PC-9 (cell line): ENCODE data around the gene LCA5L. TPM values are rescaled to one million over a fixed set of nuclear protein-coding genes. Genes with fewer than 3 reads are reported as not detected.

Experiments used
- BruUV-seq: library from RNA; stranded (reverse); fragments of 400-500 nt; replicated peaks from 2 replicates; lab custom pipeline; 2021; lab: Mats Ljungman, UMichigan
- CTCF ChIA-PET: fragments of 300-600 bp; sonication (Branson Sonifier 250); formaldehyde crosslinking; loops from one replicate; lab custom pipeline; 2022; ENCODE audit warnings: antibody characterized with exemption; lab: Charles Lee
- POLR2A ChIA-PET: fragments of 300-600 bp; sonication (Branson Sonifier 250); formaldehyde crosslinking; loops from one replicate; lab custom pipeline; 2022; ENCODE audit warnings: antibody characterized with exemption; ENCODE audit not compliant: unreplicated experiment; lab: Charles Lee
- DNase-seq, 2 experiments: peaks; one replicate each; pipeline versions ENCODE4 v3.0.0 to v3.0.0-alpha.2; 2015 to 2022; ENCODE audit warnings: mixed read lengths in 1 of 2
- H2AFZ ChIP-seq: fragments of 200-600 bp; sonication (generic); 2 replicates; pipeline ENCODE4 v1.8.1; 2017; ENCODE audit warnings: antibody characterized with exemption
- H3F3A ChIP-seq: fragments of 200-600 bp; sonication (generic); 2 replicates; pipeline ENCODE4 v1.8.1; 2017; ENCODE audit warnings: antibody characterized with exemption, mild to moderate bottlenecking, low read depth; ENCODE audit not compliant: insufficient read depth
- H3K27ac ChIP-seq: fragments of 200-600 bp; sonication (generic); 2 replicates; pipeline ENCODE4 v1.6.1; 2016; ENCODE audit warnings: mixed run types
- H3K27me3 ChIP-seq: fragments of 200-600 bp; sonication (generic); 2 replicates; pipeline ENCODE4 v1.6.1; 2016; ENCODE audit warnings: low read depth, mixed run types; ENCODE audit not compliant: insufficient read depth
- H3K36me3 ChIP-seq: fragments of 200-600 bp; sonication (generic); 2 replicates; pipeline ENCODE4 v1.6.1; 2016; ENCODE audit warnings: low read depth, mixed run types
- H3K4me1 ChIP-seq: fragments of 200-600 bp; sonication (generic); replicated peaks from 2 replicates; pipeline ENCODE4 v1.6.1; 2016; ENCODE audit warnings: mixed run types; ENCODE audit not compliant: insufficient read depth
- H3K4me2 ChIP-seq: fragments of 200-600 bp; sonication (generic); 2 replicates; pipeline ENCODE4 v1.6.1; 2017; ENCODE audit warnings: mixed run types
- H3K4me3 ChIP-seq: fragments of 200-600 bp; sonication (generic); 2 replicates; pipeline ENCODE4 v1.6.1; 2016; ENCODE audit warnings: mixed run types
- H3K79me2 ChIP-seq: fragments of 200-600 bp; sonication (generic); 2 replicates; pipeline ENCODE4 v1.6.1; 2017; ENCODE audit warnings: low read depth, mixed run types
- H3K9me2 ChIP-seq: fragments of 200-600 bp; sonication (generic); 2 replicates; pipeline ENCODE4 v1.8.1; 2017; ENCODE audit warnings: mild to moderate bottlenecking; ENCODE audit not compliant: insufficient read depth
- H3K9me3 ChIP-seq: fragments of 200-600 bp; sonication (generic); 2 replicates; pipeline ENCODE4 v1.8.1; 2016; ENCODE audit warnings: low read depth; ENCODE audit not compliant: insufficient read depth
- H4K20me1 ChIP-seq: fragments of 200-600 bp; sonication (generic); 2 replicates; pipeline ENCODE4 v1.8.1; 2017; ENCODE audit not compliant: insufficient read depth
- CTCF ChIP-seq: fragments of 200-600 bp; sonication (generic); conservative IDR thresholded peaks from 2 replicates; pipeline ENCODE4 v1.6.1; 2017; ENCODE audit warnings: mixed run types, antibody characterized with exemption, mild to moderate bottlenecking, moderate library complexity
- EZH2 ChIP-seq: fragments of 200-600 bp; sonication (generic); IDR thresholded peaks from 2 replicates; pipeline ENCODE4 v1.8.0; 2017; ENCODE audit warnings: antibody characterized with exemption, low read depth
- intact Hi-C: fragments of 100-400 bp; cut with micrococcal nuclease; formaldehyde crosslinking; loops from one replicate; pipeline ENCODE4 v1.10.0; 2022; ENCODE audit not compliant: unreplicated experiment
- total RNA-seq: library from RNA; stranded (reverse); gene quantifications from 2 replicates; pipeline ENCODE4 v1.2.3, GENCODE V29; 2021

Gene LCA5L
- total RNA-seq, 1 experiment from 2014 or later = 2.4 TPM

DNA sequence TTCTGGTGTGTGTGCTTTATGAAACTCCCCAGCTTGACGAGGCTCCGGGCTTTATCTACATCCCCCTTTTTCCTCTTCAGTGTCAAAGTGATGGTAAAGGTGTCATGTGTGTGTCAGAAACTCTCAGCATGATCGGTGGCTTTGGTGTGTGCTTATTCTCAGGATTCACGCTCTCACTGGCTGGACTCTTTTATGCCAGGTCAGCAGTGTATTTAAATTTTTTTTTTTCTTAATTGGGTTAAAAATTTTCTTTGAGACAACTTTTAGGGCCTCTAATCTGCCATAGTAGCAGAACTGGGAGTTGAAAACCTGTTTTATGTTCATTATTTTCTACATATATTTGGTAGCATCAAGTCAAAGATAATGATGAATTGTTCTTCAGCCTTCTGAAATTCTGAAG lies 27.2 kb upstream of the LCA5L start:
- no peak for DNase-seq
- no peaks in the 10 kb centered on the region for H3K9me2 ChIP-seq
- H3K9me3 ChIP-seq = no peaks in the 10 kb centered on the region
- intact Hi-C loops = no loop called here
- H4K20me1 ChIP-seq = no peaks in the 10 kb centered on the region
- no peaks in the 10 kb centered on the region for H3K27me3 ChIP-seq
- H3K36me3 ChIP-seq = no peaks in the 10 kb centered on the region
- no peak overlapping the region for H3K4me3 ChIP-seq
- TF ChIP-seq EZH2 (no peak), CTCF (no peak)
- H3K4me2 ChIP-seq = no peak overlapping the region
- ChIA-PET POLR2A (no interaction called here), CTCF (no interaction called here)
- no peaks in the 10 kb centered on the region for H3K4me1 ChIP-seq
- no peak overlapping the region for H2AFZ ChIP-seq
- no TSS peak for BruUV-seq
- no peaks in the 10 kb centered on the region for H3K79me2 ChIP-seq
- no peaks in the 10 kb centered on the region for H3F3A ChIP-seq
- no peak overlapping the region for H3K27ac ChIP-seq

DNA sequence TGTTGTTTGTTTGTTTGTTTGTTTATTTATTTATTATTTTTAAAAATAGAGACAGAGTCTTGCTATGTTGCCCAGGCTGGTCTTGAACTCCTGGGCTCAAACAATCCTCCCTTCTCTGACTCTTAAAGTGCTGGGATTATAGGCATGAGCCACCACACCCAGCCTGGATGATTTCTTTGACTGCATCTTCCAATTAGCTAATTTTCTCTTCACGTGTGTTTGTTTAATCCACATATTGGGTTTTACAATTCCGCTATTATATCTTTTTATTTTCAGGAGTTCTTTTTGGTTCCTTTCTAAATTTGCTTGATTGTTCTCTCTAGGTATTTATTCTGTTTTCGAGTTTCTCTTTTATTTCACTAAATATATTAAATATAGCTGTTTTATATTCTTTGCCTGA lies 26.0 kb upstream of the LCA5L start:
- H3K4me3 ChIP-seq = no peak overlapping the region
- H3K9me3 ChIP-seq = no peaks in the 10 kb centered on the region
- no peak overlapping the region for H3K4me2 ChIP-seq
- H3K27ac ChIP-seq = no peak overlapping the region
- H3F3A ChIP-seq = no peaks in the 10 kb centered on the region
- H4K20me1 ChIP-seq = no peaks in the 10 kb centered on the region
- H2AFZ ChIP-seq = no peak overlapping the region
- ChIA-PET POLR2A (no interaction called here), CTCF (no interaction called here)
- no peak for TF ChIP-seq CTCF
- TF ChIP-seq EZH2 = no peak
- H3K79me2 ChIP-seq = no peaks in the 10 kb centered on the region
- BruUV-seq = no TSS peak
- no peaks in the 10 kb centered on the region for H3K4me1 ChIP-seq
- no peaks in the 10 kb centered on the region for H3K9me2 ChIP-seq
- DNase-seq = no peak
- H3K36me3 ChIP-seq = no peaks in the 10 kb centered on the region
- no peaks in the 10 kb centered on the region for H3K27me3 ChIP-seq
- intact Hi-C loops = no loop called here

- BruUV-seq = no TSS peak
- no peaks in the 10 kb centered on the region for H3K4me1 ChIP-seq
- no peaks in the 10 kb centered on the region for H3K9me2 ChIP-seq
- no peaks in the 10 kb centered on the region for H3F3A ChIP-seq
- CTCF ChIA-PET = no interaction called here
- H3K4me2 ChIP-seq = no peak overlapping the region
- TF ChIP-seq EZH2 (no peak), CTCF (no peak)
- no peak for DNase-seq
- intact Hi-C loops = no loop called here
- no peaks in the 10 kb centered on the region for H4K20me1 ChIP-seq
- H3K79me2 ChIP-seq = no peaks in the 10 kb centered on the region
- no peak overlapping the region for H3K4me3 ChIP-seq
- H3K27me3 ChIP-seq = no peaks in the 10 kb centered on the region
- no peak overlapping the region for H2AFZ ChIP-seq
- no peaks in the 10 kb centered on the region for H3K36me3 ChIP-seq
- POLR2A ChIA-PET = no interaction called here
- H3K27ac ChIP-seq = no peak overlapping the region
- H3K9me3 ChIP-seq = no peaks in the 10 kb centered on the region
Measured at GRCh38 chr21:39468559-39468958, 23.0 kb upstream of the LCA5L start.
